Muscle layer of duodenum (tissue), 2 donors: ENCODE data around the gene OR10H2.

Experiments
- H3K27ac ChIP-seq: one replicate; pipeline ENCODE4 v1.7.0; 2013; ENCODE audit warnings: mild to moderate bottlenecking, low read length
- H3K27me3 ChIP-seq: one replicate; pipeline ENCODE4 v1.7.0; 2013; ENCODE audit warnings: low read depth, mild to moderate bottlenecking, control low read depth, low read length
- H3K36me3 ChIP-seq, 2 donors: one replicate each; pipeline ENCODE4 v1.7.0; 2013; ENCODE audit warnings: low read length in 2 of 2, control low read depth in 1 of 2, mild to moderate bottlenecking in 1 of 2; ENCODE audit not compliant: insufficient read depth in 2 of 2, control insufficient read depth in 1 of 2
- H3K4me1 ChIP-seq, 2 donors: one replicate each; pipeline ENCODE4 v1.7.0; 2013; ENCODE audit warnings: low read length in 2 of 2, mild to moderate bottlenecking in 2 of 2, control low read depth in 1 of 2, moderate library complexity in 1 of 2; ENCODE audit not compliant: insufficient read depth in 2 of 2, control insufficient read depth in 1 of 2
- H3K4me3 ChIP-seq, 2 donors: one replicate each; pipeline ENCODE4 v1.7.0; 2013; ENCODE audit warnings: low read length in 2 of 2, low read depth in 1 of 2, mild to moderate bottlenecking in 1 of 2
- H3K9me3 ChIP-seq, 2 donors: one replicate each; pipeline ENCODE4 v1.7.0; 2013; ENCODE audit warnings: low read length in 2 of 2, control low read depth in 1 of 2, mild to moderate bottlenecking in 1 of 2; ENCODE audit not compliant: control insufficient read depth in 1 of 2
- donor health status: healthy.

Gene OR10H2

DNA sequence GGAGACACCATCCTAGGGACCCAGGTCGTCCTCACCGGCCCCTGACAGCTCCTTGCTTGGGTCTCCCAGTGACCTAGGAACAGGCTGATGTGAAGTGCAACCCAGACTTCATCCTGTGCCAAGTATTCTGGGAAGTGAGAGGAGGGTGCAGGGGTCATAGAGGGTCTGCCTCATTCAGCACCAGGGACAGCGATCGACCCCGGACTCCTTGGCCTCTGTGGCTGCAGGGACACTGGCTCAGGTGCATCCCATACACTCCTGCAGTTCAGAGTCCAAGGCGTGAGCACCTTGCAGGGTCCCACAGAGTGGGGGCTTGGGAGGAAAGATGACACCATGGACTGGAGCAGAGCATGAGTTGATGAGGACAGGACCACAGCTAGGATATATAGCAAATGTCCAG is 10.0 kb upstream of the OR10H2 start:
- H3K36me3 ChIP-seq: no peaks in the 10 kb centered on the region
- H3K9me3 ChIP-seq: no peaks in the 10 kb centered on the region
- no peaks in the 10 kb centered on the region for H3K27me3 ChIP-seq
- no peaks in the 10 kb centered on the region for H3K4me1 ChIP-seq
- H3K27ac ChIP-seq: no peak overlapping the region
- no peak overlapping the region for H3K4me3 ChIP-seq

DNA sequence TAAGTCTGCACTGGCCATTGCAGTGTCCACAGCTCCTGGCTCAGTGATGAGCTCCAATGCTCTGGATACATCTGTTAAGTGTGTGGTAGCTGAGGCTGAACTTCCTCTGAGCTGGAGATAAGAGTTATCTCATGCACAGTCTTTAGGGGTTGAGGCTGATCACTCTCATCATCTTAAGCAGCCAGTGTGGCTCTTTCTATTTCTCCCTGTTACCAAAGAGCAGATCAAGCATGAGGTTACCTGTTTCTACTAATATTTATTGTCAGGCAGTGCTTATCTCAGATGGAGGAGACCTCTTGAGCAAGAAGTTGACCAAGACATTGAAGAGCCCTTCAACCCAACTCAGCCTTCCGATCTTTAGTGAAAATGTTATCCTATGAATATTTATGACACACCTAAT is 6.6 kb upstream of the OR10H2 start:
- H3K27ac ChIP-seq: no peak overlapping the region

DNA sequence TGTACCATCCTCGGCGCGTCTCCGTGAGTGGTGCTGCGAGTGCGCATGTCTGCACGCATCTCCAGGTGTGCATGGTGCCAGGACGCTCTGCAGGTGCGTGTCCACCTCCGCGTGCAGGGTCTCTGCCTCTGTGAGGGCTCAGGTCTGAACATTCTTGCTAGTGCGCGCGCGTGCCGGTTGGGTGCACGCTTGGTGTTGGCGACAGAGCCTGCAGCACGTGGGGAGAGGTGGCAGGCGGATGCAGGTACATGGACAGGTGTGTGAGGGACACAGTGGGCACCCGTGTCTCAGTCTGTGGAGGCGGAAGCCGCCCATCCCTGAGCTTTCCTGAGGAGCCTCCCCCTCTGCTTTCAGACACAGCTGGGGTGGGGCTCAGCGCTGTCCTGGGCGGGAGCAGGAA is 4.9 kb upstream of the OR10H2 start:
- H3K27me3 ChIP-seq: no peaks in the 10 kb centered on the region
- no peaks in the 10 kb centered on the region for H3K36me3 ChIP-seq

More for the DNA sequence above, 6.6 kb upstream of the OR10H2 start:
- no peak overlapping the region for H3K4me3 ChIP-seq
- no peaks in the 10 kb centered on the region for H3K36me3 ChIP-seq
- H3K9me3 ChIP-seq: no peaks in the 10 kb centered on the region
- H3K4me1 ChIP-seq: no peaks in the 10 kb centered on the region
- no peaks in the 10 kb centered on the region for H3K27me3 ChIP-seq

DNA sequence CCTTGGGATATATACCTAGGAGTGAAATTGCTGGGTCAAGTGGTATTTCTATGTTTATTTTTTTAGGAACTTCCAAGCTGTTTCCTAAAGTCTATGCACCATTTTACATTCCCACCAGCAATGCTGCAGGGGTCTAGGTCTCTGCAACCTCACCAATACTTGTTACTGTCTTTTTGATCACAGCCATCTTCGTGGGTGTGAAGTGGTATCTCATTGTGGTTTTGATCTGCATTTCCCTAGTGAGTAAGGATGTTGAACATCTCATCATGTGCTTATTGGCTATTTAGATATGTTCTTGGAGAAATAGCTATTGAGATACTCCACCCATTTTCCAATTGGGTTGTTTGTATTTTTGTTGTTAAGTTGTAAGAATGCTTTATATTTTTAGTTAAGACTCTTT is 2.7 kb downstream of the OR10H2 start:
- Histone ChIP-seq H3K4me3 (no peak overlapping the region), H3K27me3 (no peaks in the 10 kb centered on the region), H3K4me1 (no peaks in the 10 kb centered on the region)

More for the DNA sequence above, 4.9 kb upstream of the OR10H2 start:
- Histone ChIP-seq H3K4me1 (no peaks in the 10 kb centered on the region), H3K4me3 (no peak overlapping the region), H3K9me3 (no peaks in the 10 kb centered on the region), H3K27ac (no peak overlapping the region)

DNA sequence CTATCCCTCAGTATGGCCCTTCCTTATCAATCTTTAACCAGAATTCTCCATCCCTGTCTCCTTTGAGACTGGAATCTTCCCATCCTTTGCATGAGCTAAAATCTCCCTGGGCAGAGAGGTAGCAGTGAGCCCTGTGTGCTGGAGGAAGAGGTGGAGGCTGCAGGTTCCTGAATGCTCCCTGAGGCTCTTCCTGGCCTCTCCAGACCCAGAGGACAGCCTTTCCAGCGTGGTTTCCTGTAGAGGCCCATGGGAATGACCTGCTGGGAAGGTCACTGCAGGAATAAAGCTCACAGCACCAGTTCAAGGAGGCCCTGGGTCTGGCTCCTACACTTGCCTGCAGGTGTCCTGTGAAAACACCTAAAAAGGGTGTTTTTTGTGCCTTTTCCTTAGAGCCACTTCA is 4.6 kb downstream of the OR10H2 start:
- no peak overlapping the region for H3K27ac ChIP-seq
- H3K27me3 ChIP-seq: no peaks in the 10 kb centered on the region
- H3K4me1 ChIP-seq: no peaks in the 10 kb centered on the region
- no peaks in the 10 kb centered on the region for H3K9me3 ChIP-seq
- no peaks in the 10 kb centered on the region for H3K36me3 ChIP-seq
- H3K4me3 ChIP-seq: no peak overlapping the region

More for the DNA sequence above, 2.7 kb downstream of the OR10H2 start:
- H3K9me3 ChIP-seq: no peaks in the 10 kb centered on the region
- no peaks in the 10 kb centered on the region for H3K36me3 ChIP-seq
- H3K27ac ChIP-seq: no peak overlapping the region

DNA sequence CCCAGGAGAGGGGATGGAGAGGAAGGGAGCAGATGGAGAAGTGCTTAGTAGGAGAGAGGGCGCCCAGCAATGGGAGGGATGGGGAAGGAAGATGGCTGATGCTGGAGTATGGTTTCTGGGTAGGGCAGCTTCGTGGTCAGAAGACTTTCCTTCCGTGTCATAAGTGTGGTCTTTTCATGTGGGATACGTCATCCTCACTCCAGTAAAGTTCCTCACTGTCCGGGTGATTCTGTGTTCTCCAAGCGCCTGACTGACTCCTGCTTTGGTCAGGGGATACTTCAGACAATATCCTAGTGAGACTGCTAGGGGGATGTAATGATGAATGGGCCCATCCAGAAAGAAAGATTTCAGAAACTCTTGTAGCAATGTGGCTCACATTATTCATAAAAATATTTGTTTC is 6.1 kb downstream of the OR10H2 start:
- no peak overlapping the region for H3K4me3 ChIP-seq

DNA sequence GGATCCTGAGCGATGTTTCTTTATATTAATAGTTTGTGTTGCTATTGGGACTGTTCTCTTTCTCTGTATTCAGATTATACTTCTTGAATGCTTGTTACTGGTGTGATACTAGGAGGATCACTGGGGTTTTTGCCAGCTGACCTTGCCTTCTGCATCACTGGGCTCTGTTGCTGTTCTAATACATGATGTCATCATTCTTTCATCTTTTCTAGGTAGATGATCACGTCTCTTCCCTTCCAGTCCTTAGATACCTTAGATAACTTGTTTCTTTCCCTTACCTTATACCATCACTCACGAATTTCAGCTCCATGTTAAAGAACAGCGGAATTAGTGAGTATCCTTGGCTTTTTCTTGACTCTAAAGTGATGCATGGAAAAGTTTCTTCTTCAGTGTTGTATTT is 9.9 kb downstream of the OR10H2 start, which contains the start of gene OR10H3:
OR10H3 (plus strand) TSS at position 264 of the 400 bp plus-strand sequence. CDS start 3,408 bp downstream, outside the sequence.
- peaks cover 15% of the 10 kb centered on the region in 2 donors for H3K9me3 ChIP-seq
- no peaks in the 10 kb centered on the region for H3K4me1 ChIP-seq
- no peak within 1 kb of the TSS for H3K27ac ChIP-seq
- no peaks in the 10 kb centered on the region for H3K27me3 ChIP-seq
- H3K4me3 ChIP-seq: no peak within 1 kb of the TSS
- H3K36me3 ChIP-seq: no peaks in the 10 kb centered on the region

More for the DNA sequence above, 6.1 kb downstream of the OR10H2 start:
- no peaks in the 10 kb centered on the region for H3K36me3 ChIP-seq
- H3K27ac ChIP-seq: no peak overlapping the region
- no peaks in the 10 kb centered on the region for H3K27me3 ChIP-seq
- no peaks in the 10 kb centered on the region for H3K9me3 ChIP-seq
- no peaks in the 10 kb centered on the region for H3K4me1 ChIP-seq

DNA sequence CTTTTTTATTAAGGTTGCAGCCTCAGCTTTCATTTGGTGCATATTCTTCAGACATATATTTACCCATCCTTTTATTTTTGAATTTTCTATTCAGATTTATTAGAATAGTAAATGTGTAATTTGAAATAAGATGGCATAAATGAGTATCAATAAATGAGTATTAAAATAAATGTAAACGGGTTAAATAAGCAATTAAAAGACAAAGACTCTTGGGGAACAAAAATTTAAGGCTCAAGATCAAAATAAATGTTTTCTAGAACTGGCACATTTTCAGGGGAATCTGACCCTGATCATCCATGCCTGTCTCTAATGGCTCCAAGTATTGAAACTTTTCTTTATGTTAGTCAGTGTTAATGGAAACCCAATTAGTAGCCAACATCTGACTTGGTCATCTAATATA is 13.0 kb downstream of the OR10H2 start:
- H3K4me3 ChIP-seq: no peak overlapping the region
- no peaks in the 10 kb centered on the region for H3K27me3 ChIP-seq
- peaks cover 15% of the 10 kb centered on the region in 2 donors for H3K9me3 ChIP-seq
- no peaks in the 10 kb centered on the region for H3K4me1 ChIP-seq
- no peak overlapping the region for H3K27ac ChIP-seq
- no peaks in the 10 kb centered on the region for H3K36me3 ChIP-seq

DNA sequence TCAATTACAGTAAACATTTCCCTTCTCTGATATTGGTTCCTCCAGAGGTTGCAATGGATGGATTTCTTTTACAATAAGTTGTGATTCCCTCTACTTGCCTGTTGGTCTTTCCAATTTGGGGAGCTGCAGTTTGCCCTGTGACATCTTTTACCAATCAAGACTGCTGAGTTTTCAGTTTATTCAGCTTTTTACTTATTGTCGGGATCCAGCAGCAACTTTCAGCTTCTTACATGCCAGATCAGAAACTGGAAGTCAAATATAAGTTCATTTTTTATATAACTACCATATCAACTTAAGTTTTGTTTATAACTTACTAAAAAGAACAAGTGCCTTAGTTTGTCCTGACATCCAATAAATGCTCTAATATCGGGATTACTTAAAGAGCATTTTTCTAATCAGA is 20.4 kb downstream of the OR10H2 start:
- Histone ChIP-seq H3K27me3 (no peaks in the 10 kb centered on the region), H3K27ac (no peak overlapping the region), H3K36me3 (no peaks in the 10 kb centered on the region), H3K4me3 (no peak overlapping the region), H3K9me3 (no peaks in the 10 kb centered on the region), H3K4me1 (no peaks in the 10 kb centered on the region)

DNA sequence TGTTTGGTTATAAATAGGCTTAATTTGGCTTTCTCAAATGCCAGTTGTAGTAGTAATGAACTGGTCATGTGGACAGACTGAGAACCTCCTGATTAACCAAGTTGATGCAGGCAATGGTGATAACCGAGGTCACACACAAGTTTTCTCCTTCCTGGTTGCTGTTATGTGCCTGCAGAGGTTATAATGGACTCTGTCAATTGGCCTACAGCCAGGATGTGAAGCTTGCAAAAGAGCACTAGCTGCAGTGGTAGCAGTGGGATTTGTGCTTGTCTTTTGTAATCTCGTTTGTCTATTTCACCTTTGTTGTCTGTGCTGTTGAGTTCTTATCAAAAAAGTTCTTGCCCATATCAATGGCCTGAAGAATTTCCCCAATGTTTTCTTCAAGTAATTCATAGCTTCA is 30.6 kb downstream of the OR10H2 start:
- H3K9me3 ChIP-seq: no peaks in the 10 kb centered on the region
- no peaks in the 10 kb centered on the region for H3K36me3 ChIP-seq
- peaks cover 3% of the 10 kb centered on the region for H3K27me3 ChIP-seq
- no peak overlapping the region for H3K27ac ChIP-seq
- no peak overlapping the region for H3K4me3 ChIP-seq
- no peaks in the 10 kb centered on the region for H3K4me1 ChIP-seq

DNA sequence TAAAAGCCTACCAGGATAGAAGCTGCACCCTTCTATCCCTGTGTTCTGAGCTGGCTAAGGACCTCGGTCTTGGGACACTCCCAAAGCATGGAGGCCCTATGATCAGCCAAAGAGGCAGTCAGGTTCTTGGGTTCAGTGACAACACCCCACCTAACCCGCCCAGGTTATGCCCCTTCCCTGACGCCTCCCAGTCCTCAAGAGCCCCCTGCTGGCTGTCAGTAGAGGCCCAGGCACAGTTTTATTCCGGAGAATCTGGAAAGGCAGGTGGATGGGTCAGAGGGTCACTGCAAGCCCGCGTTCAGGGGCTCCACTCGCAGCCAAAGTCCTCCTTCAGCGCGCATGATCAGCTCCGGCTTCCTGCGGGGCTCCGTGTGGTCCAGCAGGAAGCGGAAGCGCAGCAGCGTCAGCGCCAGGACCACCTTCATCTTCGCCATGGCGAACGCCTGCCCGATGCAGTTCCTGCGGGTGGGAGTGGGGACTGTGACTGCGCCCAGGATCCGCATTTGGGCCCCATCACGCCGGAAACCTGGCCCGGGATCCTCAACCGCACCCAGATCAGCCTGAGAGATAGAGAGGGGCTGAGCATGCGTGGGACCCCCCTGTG is 32.2 kb downstream of the OR10H2 start:
- peaks cover 3% of the 10 kb centered on the region for H3K27me3 ChIP-seq
- no peak overlapping the region for H3K27ac ChIP-seq
- H3K4me3 ChIP-seq: no peak overlapping the region
- H3K4me1 ChIP-seq: no peaks in the 10 kb centered on the region
- no peaks in the 10 kb centered on the region for H3K9me3 ChIP-seq
- no peaks in the 10 kb centered on the region for H3K36me3 ChIP-seq

DNA sequence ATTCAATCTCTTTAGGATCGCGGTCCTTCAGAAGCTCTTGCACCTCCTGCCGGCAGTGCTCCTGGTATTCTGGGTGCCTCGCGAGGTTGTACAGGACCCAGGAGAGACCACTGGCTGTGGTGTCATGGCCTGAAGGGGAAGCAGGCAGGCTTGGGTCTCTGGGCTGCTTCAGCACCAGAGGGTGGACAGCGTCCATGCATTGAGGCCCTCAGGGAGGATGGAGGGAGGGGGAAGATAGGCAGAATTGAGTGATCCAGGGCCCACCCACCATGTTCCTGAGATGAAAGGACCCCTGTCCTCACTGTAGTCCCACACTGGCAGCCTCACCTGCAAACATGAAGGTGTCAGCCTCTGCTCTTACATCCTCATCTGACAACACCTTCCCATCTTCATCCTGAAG is 41.8 kb downstream of the OR10H2 start:
- Histone ChIP-seq H3K36me3 (peaks cover 0 to 4% of the 10 kb centered on the region in 2 donors), H3K4me1 (no peaks in the 10 kb centered on the region), H3K27ac (no peak overlapping the region), H3K9me3 (peaks cover 0 to 8% of the 10 kb centered on the region in 2 donors), H3K27me3 (no peaks in the 10 kb centered on the region), H3K4me3 (no peak overlapping the region)
